BLaER1 treated with 17β-estradiol and CSF1 and Interleukin-3, amounts not matched to agents 10 nM and 100 nM (cell line): ENCODE measurements around the gene CRISPLD2.
A peak's percentile ranks its signal among the peaks of the same experiment; 100 is the strongest.
"Not testable (repeated sequence)": the region's sequence is repeated elsewhere in the genome, so short reads cannot be mapped to it uniquely, and the experiment has no call there.

Source experiments
- H3K27ac ChIP-seq, 11 experiments: shearing (Covaris generic); formaldehyde crosslinking; 2 replicates each; pipeline ENCODE4 v1.8.1; 2022
- H3K27me3 ChIP-seq, 11 experiments: shearing (Covaris generic); formaldehyde crosslinking; 2 replicates each; pipeline ENCODE4 v1.8.1; 2022
- H3K36me3 ChIP-seq, 11 experiments: shearing (Covaris generic); formaldehyde crosslinking; 2 replicates each; pipeline ENCODE4 v1.8.1; 2022
- H3K4me1 ChIP-seq, 10 experiments: shearing (Covaris generic); formaldehyde crosslinking; 2 replicates each; pipeline ENCODE4 v1.8.1; 2022
- H3K4me2 ChIP-seq, 11 experiments: shearing (Covaris generic); formaldehyde crosslinking; 2 replicates each; pipeline ENCODE4 v1.8.1; 2022
- H3K4me3 ChIP-seq, 10 experiments: shearing (Covaris generic); formaldehyde crosslinking; 2 replicates each; pipeline ENCODE4 v1.8.1; 2022
- H3K9ac ChIP-seq, 11 experiments: shearing (Covaris generic); formaldehyde crosslinking; 2 replicates each; pipeline ENCODE4 v1.8.1; 2022
- H3K9me3 ChIP-seq, 11 experiments: shearing (Covaris generic); formaldehyde crosslinking; replicated peaks in 1 of 11; 2 replicates each; pipeline ENCODE4 v1.8.1; 2022
- H4K20me1 ChIP-seq, 11 experiments: shearing (Covaris generic); formaldehyde crosslinking; 2 replicates each; pipeline ENCODE4 v1.8.1; 2022
- Cebpa-rat ChIP-seq, 11 experiments: shearing (Covaris generic); IDR thresholded peaks; 2 replicates each; pipeline ENCODE4 v1.8.1; 2022

CRISPLD2 gene

DNA sequence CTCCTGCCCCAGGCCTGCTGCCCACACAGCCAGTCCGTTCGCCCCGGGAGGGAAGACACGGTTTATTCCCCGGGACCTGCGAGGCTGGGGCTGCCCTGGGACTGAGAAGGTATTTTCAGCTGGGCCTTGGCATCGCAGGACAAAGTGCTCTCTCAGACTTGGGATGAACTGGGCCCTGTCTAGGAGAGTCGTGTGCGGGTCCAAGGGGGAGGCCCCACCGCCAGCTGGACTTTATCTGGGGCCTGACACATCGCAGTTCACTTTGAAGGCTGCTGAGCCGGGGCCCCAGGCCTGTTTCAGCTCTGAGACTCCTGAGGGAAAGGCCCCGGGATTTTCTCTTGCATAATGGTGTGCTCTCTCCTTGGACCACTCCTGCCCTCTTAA lies 6.8 kb downstream of the CRISPLD2 start:
- no peak for TF ChIP-seq Cebpa-rat (IDR thresholded peaks at IDR 0.05)
- Histone ChIP-seq H3K36me3 (peaks cover 0 to 36% (median 0%) of the 10 kb centered on the region in 11 experiments; a peak in 9 of 22 replicates), H3K4me2 (peak overlapping the region; percentile 21 to 99 (median 81); a peak in 20 of 22 replicates), H3K9ac (peak overlapping the region in 10 of 11 experiments; percentile 25 to 75 (median 56); a peak in 14 of 22 replicates), H4K20me1 (peaks cover 0 to 34% (median 5%) of the 10 kb centered on the region in 11 experiments; a peak in 8 of 22 replicates), H3K4me1 (peaks cover 33 to 79% (median 62%) of the 10 kb centered on the region in 10 experiments), H3K4me3 (no peak overlapping the region), H3K9me3 (peaks cover 0 to 7% (median 0%) of the 10 kb centered on the region in 11 experiments; a peak in 2 of 22 replicates), H3K27ac (peak overlapping the region in 10 of 11 experiments; percentile 15 to 83 (median 72); a peak in 19 of 22 replicates), H3K27me3 (no peaks in the 10 kb centered on the region)

- Histone ChIP-seq H3K27ac (peak overlapping the region in 9 of 11 experiments; percentile 38 to 83 (median 75); a peak in 18 of 22 replicates), H3K9ac (peak overlapping the region in 9 of 11 experiments; percentile 10 to 75 (median 58); a peak in 12 of 22 replicates), H3K4me1 (peaks cover 29 to 73% (median 56%) of the 10 kb centered on the region in 10 experiments), H3K36me3 (peaks cover 0 to 43% (median 0%) of the 10 kb centered on the region in 11 experiments; a peak in 10 of 22 replicates), H3K4me2 (peak overlapping the region; percentile 51 to 99 (median 81)), H3K4me3 (no peak overlapping the region), H3K27me3 (no peaks in the 10 kb centered on the region), H3K9me3 (peaks cover 0 to 7% (median 0%) of the 10 kb centered on the region in 11 experiments; a peak in 2 of 22 replicates), H4K20me1 (peaks cover 0 to 28% (median 0%) of the 10 kb centered on the region in 11 experiments; a peak in 4 of 22 replicates)
- TF ChIP-seq Cebpa-rat (IDR thresholded peaks at IDR 0.05): peak in 7 of 11 experiments; percentile 30 to 83 (median 62); a peak in 10 of 22 replicates
These were observed 7.4 kb downstream of the CRISPLD2 start for GRCh38 chr16:84827131-84827574.

DNA sequence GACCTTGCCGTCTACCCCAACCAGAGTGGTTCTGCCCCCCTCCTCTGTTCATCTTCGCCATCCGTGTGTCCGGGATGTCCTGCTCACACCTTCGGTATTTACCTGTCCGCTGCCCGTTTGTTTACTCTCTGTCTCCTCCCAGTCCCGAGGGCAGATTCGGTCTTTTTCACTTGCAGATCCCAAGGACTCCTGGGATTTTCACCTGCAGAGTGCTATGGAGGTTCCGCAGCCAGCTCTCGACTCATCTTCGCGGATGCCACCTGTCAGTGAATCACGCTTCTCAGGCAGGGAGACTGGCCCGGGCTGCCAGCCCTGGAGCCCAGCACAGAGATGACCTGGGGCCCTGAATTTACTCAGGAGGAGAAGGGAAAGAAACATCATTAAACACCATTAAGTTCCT lies 8.1 kb downstream of the CRISPLD2 start:
- H3K27ac ChIP-seq: peak overlapping the region in 8 of 11 experiments; percentile 62 to 83 (median 72); a peak in 16 of 22 replicates
- peaks cover 0 to 6% (median 0%) of the 10 kb centered on the region in 11 experiments; a peak in 2 of 22 replicates for H3K9me3 ChIP-seq
- no peak overlapping the region for H3K4me3 ChIP-seq
- H3K9ac ChIP-seq: peak overlapping the region in 9 of 11 experiments; percentile 10 to 73 (median 58); a peak in 10 of 22 replicates
- H3K36me3 ChIP-seq: peaks cover 0 to 48% (median 0%) of the 10 kb centered on the region in 11 experiments; a peak in 10 of 22 replicates
- peak overlapping the region in 9 of 11 experiments; percentile 51 to 99 (median 82); a peak in 19 of 22 replicates for H3K4me2 ChIP-seq
- no peaks in the 10 kb centered on the region for H3K27me3 ChIP-seq
- peaks cover 0 to 26% (median 0%) of the 10 kb centered on the region in 11 experiments; a peak in 4 of 22 replicates for H4K20me1 ChIP-seq
- TF ChIP-seq Cebpa-rat (IDR thresholded peaks at IDR 0.05): no peak
- H3K4me1 ChIP-seq: peaks cover 22 to 66% (median 49%) of the 10 kb centered on the region in 10 experiments

DNA sequence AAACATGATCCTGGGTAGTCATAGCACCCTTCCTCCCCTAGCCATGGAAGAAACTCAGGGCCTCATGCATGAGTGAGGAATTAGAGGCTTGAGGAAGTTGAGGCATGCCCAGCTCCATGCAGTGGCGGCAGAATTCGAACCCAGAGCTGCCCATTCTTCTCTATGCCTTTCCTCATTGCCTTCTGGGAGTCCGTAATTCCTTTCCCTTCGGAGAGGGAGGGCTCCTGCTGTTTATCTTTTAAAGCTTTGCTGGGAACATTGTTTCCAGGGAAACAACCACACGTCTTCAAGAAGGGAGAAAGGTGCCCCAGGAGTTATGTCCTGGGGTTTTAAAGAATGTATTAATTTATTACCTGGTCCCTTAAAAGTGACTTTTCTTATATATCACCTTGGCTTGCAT lies 8.5 kb downstream of the CRISPLD2 start:
- peak overlapping the region in 9 of 11 experiments; percentile 51 to 99 (median 82); a peak in 14 of 22 replicates for H3K4me2 ChIP-seq
- no peaks in the 10 kb centered on the region for H3K27me3 ChIP-seq
- peak overlapping the region in 7 of 11 experiments; percentile 62 to 83 (median 75); a peak in 9 of 22 replicates for H3K27ac ChIP-seq
- no peak overlapping the region for H3K4me3 ChIP-seq
- H3K4me1 ChIP-seq: peaks cover 21 to 61% (median 45%) of the 10 kb centered on the region in 10 experiments
- peaks cover 0 to 53% (median 0%) of the 10 kb centered on the region in 11 experiments; a peak in 11 of 22 replicates for H3K36me3 ChIP-seq
- H3K9me3 ChIP-seq: peaks cover 0 to 2% (median 0%) of the 10 kb centered on the region in 11 experiments; a peak in 1 of 22 replicates
- H3K9ac ChIP-seq: peak overlapping the region in 4 of 11 experiments; percentile 35 to 73 (median 68); a peak in 4 of 22 replicates
- TF ChIP-seq Cebpa-rat (IDR thresholded peaks at IDR 0.05): no peak
- peaks cover 0 to 27% (median 0%) of the 10 kb centered on the region in 11 experiments; a peak in 6 of 22 replicates for H4K20me1 ChIP-seq

- H3K27ac ChIP-seq: peak overlapping the region in 4 of 11 experiments; percentile 10 to 48 (median 14); a peak in 5 of 22 replicates
- H3K4me3 ChIP-seq: no peak overlapping the region
- peak overlapping the region in 2 of 11 experiments; percentile 1 to 13; a peak in 3 of 22 replicates for H3K4me2 ChIP-seq
- no peak for TF ChIP-seq Cebpa-rat (IDR thresholded peaks at IDR 0.05)
- peaks cover 0 to 37% (median 0%) of the 10 kb centered on the region in 11 experiments; a peak in 6 of 22 replicates for H4K20me1 ChIP-seq
- no peak overlapping the region; a peak in 1 of 22 replicates for H3K9ac ChIP-seq
- H3K27me3 ChIP-seq: no peaks in the 10 kb centered on the region
- peaks cover 0 to 53% (median 0%) of the 10 kb centered on the region in 11 experiments; a peak in 11 of 22 replicates for H3K36me3 ChIP-seq
- peaks cover 13 to 51% (median 35%) of the 10 kb centered on the region in 10 experiments for H3K4me1 ChIP-seq
- H3K9me3 ChIP-seq: no peaks in the 10 kb centered on the region
These were observed 9.6 kb downstream of the CRISPLD2 start for GRCh38 chr16:84829168-84829965.

- Histone ChIP-seq H3K36me3 (peaks cover 0 to 64% (median 0%) of the 10 kb centered on the region in 11 experiments; a peak in 11 of 22 replicates), H3K9ac (no peak overlapping the region), H4K20me1 (peaks cover 0 to 41% (median 0%) of the 10 kb centered on the region in 11 experiments; a peak in 6 of 22 replicates), H3K4me1 (peaks cover 11 to 36% (median 26%) of the 10 kb centered on the region in 10 experiments), H3K9me3 (no peaks in the 10 kb centered on the region), H3K4me3 (no peak overlapping the region), H3K27ac (no peak overlapping the region), H3K4me2 (no peak overlapping the region), H3K27me3 (no peaks in the 10 kb centered on the region)
- TF ChIP-seq Cebpa-rat (IDR thresholded peaks at IDR 0.05): no peak
These were observed 11.1 kb downstream of the CRISPLD2 start for GRCh38 chr16:84830765-84831384.

- not testable (repeated sequence) for H3K27ac ChIP-seq, H3K9me3 ChIP-seq, H3K4me3 ChIP-seq, H3K4me2 ChIP-seq, H3K9ac ChIP-seq, H3K27me3 ChIP-seq
- Histone ChIP-seq H3K36me3 (peaks cover 0 to 70% (median 0%) of the 10 kb centered on the region in 11 experiments; a peak in 11 of 22 replicates), H3K4me1 (peaks cover 6 to 28% (median 18%) of the 10 kb centered on the region in 10 experiments), H4K20me1 (peaks cover 0 to 43% (median 0%) of the 10 kb centered on the region in 11 experiments; a peak in 7 of 22 replicates)
These were observed 11.9 kb downstream of the CRISPLD2 start for GRCh38 chr16:84831728-84832127.

- H3K36me3 ChIP-seq: peaks cover 0 to 75% (median 0%) of the 10 kb centered on the region in 11 experiments; a peak in 11 of 22 replicates
- no peak overlapping the region for H3K9ac ChIP-seq
- no peak for TF ChIP-seq Cebpa-rat (IDR thresholded peaks at IDR 0.05)
- H3K9me3 ChIP-seq: no peaks in the 10 kb centered on the region
- no peak overlapping the region for H3K27ac ChIP-seq
- H3K4me3 ChIP-seq: no peak overlapping the region
- H4K20me1 ChIP-seq: peaks cover 0 to 46% (median 0%) of the 10 kb centered on the region in 11 experiments; a peak in 8 of 22 replicates
- H3K27me3 ChIP-seq: no peaks in the 10 kb centered on the region
- H3K4me1 ChIP-seq: peaks cover 0 to 24% (median 11%) of the 10 kb centered on the region in 10 experiments; a peak in 18 of 20 replicates
- no peak overlapping the region for H3K4me2 ChIP-seq
These were observed 12.8 kb downstream of the CRISPLD2 start for GRCh38 chr16:84832488-84833143.
